Osteoblast (primary cell): Measurements from ENCODE around the gene CDC42BPG. TPM values are rescaled to one million over a fixed set of nuclear protein-coding genes. Genes with fewer than 3 reads are reported as not detected.

Experiments
- DNase-seq: peaks from one replicate; pipeline ENCODE4 v3.0.0; 2011; ENCODE audit warnings: low spot score, mixed read lengths; ENCODE audit not compliant: insufficient read length; ENCODE audit errors: missing footprints
- H2AFZ ChIP-seq: 2 replicates; pipeline ENCODE4 v1.6.0; 2011; ENCODE audit warnings: mild to moderate bottlenecking, low read length
- H3K27ac ChIP-seq: 2 replicates; pipeline ENCODE4 v1.5.1; 2011; ENCODE audit warnings: mild to moderate bottlenecking, low read depth, low read length, moderate library complexity
- H3K27me3 ChIP-seq: 2 replicates; pipeline ENCODE4 v1.6.0; 2012; ENCODE audit warnings: mild to moderate bottlenecking, control low read depth, inconsistent platforms, low read length, moderate library complexity; ENCODE audit not compliant: insufficient read depth
- H3K36me3 ChIP-seq: 2 replicates; pipeline ENCODE4 v1.5.1; 2011; ENCODE audit warnings: mild to moderate bottlenecking, low read length, control low read depth, moderate library complexity; ENCODE audit not compliant: insufficient read depth
- H3K4me1 ChIP-seq: 2 replicates; pipeline ENCODE4 v1.5.1; 2011; ENCODE audit warnings: mild to moderate bottlenecking, low read length, control low read depth, moderate library complexity; ENCODE audit not compliant: insufficient read depth
- H3K4me2 ChIP-seq: 2 replicates; pipeline ENCODE4 v1.6.0; 2011; ENCODE audit warnings: mild to moderate bottlenecking, low read length; ENCODE audit not compliant: insufficient read depth
- H3K4me3 ChIP-seq: fragments of 200-600 bp; sonication (generic); 3 replicates; pipeline ENCODE4 v1.5.1; 2012; ENCODE audit warnings: mild to moderate bottlenecking, low read length, inconsistent platforms; ENCODE audit not compliant: insufficient read depth
- H3K79me2 ChIP-seq: 2 replicates; pipeline ENCODE4 v1.6.0; 2012; ENCODE audit warnings: mild to moderate bottlenecking, low read length, control low read depth, inconsistent platforms; ENCODE audit not compliant: insufficient read depth
- H3K9me3 ChIP-seq: 2 replicates; pipeline ENCODE4 v1.5.1; 2011; ENCODE audit warnings: low read depth, low read length, control low read depth
- H4K20me1 ChIP-seq: 2 replicates; pipeline ENCODE4 v1.6.0; 2012; ENCODE audit warnings: mild to moderate bottlenecking, low read length, control low read depth; ENCODE audit not compliant: insufficient read depth
- total RNA-seq: library from RNA; depleted of rRNA; stranded (reverse); fragments of >200 nt; gene quantifications from 2 replicates; pipeline ENCODE4 v1.2.3, GENCODE V29; 2012
- TF ChIP-seq, protein P1 (sequence below): IDR thresholded peaks from 2 replicates; pipeline ENCODE4 v1.5.1; 2011; ENCODE audit warnings: mild to moderate bottlenecking, low read depth, low read length, moderate library complexity; ENCODE audit errors: extremely low read depth

CDC42BPG gene
- total RNA-seq, 1 donor, result under 0.01 TPM

DNA sequence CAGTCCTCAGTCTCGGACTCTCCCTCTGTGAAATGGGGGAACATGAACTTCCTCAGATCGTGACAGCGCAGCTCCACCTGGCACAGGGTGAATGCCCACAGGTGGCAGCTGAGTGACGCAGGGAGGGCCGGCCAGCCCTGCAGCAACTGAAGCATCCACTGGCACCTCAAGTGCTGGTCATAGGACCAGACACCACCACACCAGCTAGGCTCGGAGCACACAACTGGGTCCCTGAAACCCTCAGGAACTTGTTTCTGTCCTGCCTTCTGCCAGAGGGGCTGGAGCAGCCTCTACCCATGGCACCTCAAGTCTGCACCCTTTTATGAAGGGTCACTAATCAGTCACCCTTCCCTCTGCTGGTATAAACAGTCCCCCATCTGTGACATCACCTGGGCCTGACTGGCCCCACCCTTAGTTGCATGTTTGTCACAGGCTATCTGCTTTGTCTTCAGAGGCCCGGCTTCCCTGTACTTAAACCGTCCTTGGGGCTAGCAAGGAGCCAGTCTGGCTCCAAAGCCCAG, 7.4 kb upstream of the CDC42BPG start:
- Histone ChIP-seq H3K9me3 (no peaks in the 10 kb centered on the region), H3K79me2 (peaks cover 41% of the 10 kb centered on the region), H3K4me2 (no peak overlapping the region), H3K27ac (no peak overlapping the region), H3K36me3 (peaks cover 26% of the 10 kb centered on the region), H3K4me3 (no peak overlapping the region), H3K27me3 (no peaks in the 10 kb centered on the region), H4K20me1 (peaks cover 18% of the 10 kb centered on the region), H2AFZ (no peak overlapping the region), H3K4me1 (peaks cover 41% of the 10 kb centered on the region)
- TF ChIP-seq, protein P1, sequence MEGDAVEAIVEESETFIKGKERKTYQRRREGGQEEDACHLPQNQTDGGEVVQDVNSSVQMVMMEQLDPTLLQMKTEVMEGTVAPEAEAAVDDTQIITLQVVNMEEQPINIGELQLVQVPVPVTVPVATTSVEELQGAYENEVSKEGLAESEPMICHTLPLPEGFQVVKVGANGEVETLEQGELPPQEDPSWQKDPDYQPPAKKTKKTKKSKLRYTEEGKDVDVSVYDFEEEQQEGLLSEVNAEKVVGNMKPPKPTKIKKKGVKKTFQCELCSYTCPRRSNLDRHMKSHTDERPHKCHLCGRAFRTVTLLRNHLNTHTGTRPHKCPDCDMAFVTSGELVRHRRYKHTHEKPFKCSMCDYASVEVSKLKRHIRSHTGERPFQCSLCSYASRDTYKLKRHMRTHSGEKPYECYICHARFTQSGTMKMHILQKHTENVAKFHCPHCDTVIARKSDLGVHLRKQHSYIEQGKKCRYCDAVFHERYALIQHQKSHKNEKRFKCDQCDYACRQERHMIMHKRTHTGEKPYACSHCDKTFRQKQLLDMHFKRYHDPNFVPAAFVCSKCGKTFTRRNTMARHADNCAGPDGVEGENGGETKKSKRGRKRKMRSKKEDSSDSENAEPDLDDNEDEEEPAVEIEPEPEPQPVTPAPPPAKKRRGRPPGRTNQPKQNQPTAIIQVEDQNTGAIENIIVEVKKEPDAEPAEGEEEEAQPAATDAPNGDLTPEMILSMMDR, result no peak
- no peak for DNase-seq

DNA sequence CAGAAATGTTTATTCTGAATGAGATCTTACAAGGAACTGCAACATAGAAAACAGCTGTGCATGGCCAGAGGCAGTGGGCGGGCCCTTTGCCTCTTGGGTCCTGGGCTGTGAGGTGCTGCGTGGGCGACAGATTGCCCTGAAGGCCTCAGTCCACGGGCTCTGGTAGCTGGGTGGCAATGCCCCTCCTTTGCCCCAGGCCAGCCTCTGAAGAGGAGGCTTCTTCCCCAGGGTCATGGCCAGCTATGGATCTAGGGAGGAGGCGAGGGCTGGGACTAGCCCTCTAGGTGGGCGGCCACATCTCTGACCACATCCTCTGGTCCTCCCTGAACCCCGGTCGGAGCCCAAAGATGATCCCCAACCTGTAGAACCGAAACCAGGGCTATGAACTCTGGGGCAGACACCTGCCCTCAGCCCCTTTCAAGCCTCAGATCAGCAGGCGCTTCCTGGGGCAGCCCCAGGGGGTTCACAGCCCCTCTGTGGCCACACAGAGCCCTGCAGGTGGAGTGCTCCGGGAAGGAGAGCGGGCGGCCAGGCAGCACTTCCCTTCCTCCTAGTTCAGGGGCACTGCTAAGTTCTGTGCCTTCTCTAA, 6.6 kb upstream of the CDC42BPG start:
- H3K36me3 ChIP-seq, result peaks cover 26% of the 10 kb centered on the region
- H3K27ac ChIP-seq, result peak overlapping the region; percentile 36
- no peaks in the 10 kb centered on the region for H3K9me3 ChIP-seq
- no peaks in the 10 kb centered on the region for H3K27me3 ChIP-seq
- H4K20me1 ChIP-seq, result peaks cover 11% of the 10 kb centered on the region
- DNase-seq, result peak; percentile 95
- H3K4me1 ChIP-seq, result peaks cover 32% of the 10 kb centered on the region
- H3K79me2 ChIP-seq, result peaks cover 33% of the 10 kb centered on the region
- TF ChIP-seq, protein P1, result no peak
- H3K4me2 ChIP-seq, result no peak overlapping the region
- no peak overlapping the region for H3K4me3 ChIP-seq
- H2AFZ ChIP-seq, result no peak overlapping the region

DNA sequence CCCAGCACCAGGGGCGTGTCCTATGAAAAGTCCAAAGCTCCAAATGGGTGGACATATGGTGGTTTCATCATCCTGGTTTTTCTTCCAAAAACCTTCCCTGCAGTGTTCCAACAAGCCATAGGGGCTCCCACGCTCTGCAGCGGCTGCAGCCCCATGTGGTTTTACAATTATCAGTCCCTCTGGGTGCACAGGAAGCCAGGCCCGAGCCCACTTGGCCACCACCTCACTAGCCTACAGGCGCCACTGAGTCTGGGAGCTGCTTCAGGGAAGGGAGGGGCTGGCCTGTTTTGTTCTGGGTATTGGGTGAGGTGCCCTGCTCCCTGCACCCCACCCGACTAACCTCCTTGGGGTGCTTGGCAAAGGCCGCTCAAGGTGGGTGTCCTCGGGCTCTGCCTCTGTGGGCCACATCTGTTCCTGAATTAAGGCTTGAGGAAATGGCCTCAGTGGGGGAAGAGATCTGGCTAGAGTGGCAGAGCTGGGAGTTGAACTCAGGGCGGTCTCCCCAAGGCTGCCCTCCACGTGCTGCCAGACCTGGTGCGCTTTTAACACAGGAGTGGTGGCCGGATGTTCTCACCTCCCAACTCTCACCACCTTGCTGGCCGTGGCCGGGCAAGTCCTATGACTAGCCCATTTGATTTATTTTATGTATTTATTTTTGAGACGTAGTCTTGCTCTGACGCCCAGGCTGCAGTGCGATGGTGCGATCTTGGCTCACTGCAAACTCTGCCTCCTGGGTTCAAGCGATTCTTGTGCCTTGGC, 5.3 kb upstream of the CDC42BPG start:
- TF ChIP-seq, protein P1, result peak; percentile 12
- Histone ChIP-seq H3K9me3 (no peaks in the 10 kb centered on the region), H3K4me3 (no peak overlapping the region), H3K4me2 (no peak overlapping the region), H3K79me2 (peaks cover 22% of the 10 kb centered on the region), H3K27me3 (no peaks in the 10 kb centered on the region), H2AFZ (no peak overlapping the region), H3K36me3 (peaks cover 21% of the 10 kb centered on the region), H4K20me1 (peaks cover 6% of the 10 kb centered on the region), H3K4me1 (peaks cover 19% of the 10 kb centered on the region), H3K27ac (peak overlapping the region; percentile 29)
- peak; percentile 89 for DNase-seq
